Activated CD4-positive, CD25-positive, alpha-beta regulatory T cell treated with anti-CD3 and anti-CD28 coated beads, Interleukin-2, amount 50 U/mL, for 24 hours (primary cell): ENCODE measurements around the gene ZNF648.
"Not testable (repeated sequence)": the region's sequence is repeated elsewhere in the genome, so short reads cannot be mapped to it uniquely, and the experiment has no call there.

Experiments used
- ATAC-seq, 2 donors: fragments of 150-1000 bp; cut with Tn5 transposase; one replicate each; pipeline ENCODE4 v1.10.0; 2021; ENCODE audit warnings: mild to moderate bottlenecking in 1 of 2, moderate library complexity in 1 of 2

ZNF648 gene

GRCh38 chr1:182015360-182015759, 46.2 kb downstream of the ZNF648 start:
- no peak for ATAC-seq

DNA sequence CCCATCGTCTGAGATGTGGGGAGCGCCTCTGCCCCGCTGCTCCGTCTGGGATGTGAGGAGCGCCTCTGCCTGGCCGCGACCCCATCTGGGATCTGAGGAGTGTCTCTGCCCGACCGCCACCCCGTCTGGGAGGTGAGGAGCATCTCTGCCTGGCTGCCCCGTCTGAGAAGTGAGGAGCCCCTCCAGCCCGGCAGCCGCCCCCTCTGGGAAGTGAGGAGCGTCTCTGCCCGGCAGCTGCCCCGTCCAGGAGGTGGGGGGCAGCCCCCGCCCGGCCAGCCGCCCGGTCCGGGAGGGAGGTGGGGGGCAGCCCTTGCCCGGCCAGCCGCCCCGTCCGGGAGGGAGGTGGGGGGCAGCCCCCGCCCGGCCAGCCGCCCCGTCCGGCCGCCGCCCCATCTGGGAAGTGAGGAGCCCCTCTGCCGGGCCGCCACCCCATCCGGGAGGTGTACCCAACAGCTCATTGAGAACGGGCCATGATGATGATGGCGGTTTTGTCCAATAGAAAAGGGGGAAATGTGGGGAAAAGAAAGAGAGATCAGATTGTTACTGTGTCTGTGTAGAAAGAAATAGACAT, 50.6 kb downstream of the ZNF648 start:
- ATAC-seq = not testable (repeated sequence)

GRCh38 chr1:182005398-182005797, 56.1 kb downstream of the ZNF648 start:
- not testable (repeated sequence) for ATAC-seq

GRCh38 chr1:182004601-182005000, 56.9 kb downstream of the ZNF648 start:
- no peak for ATAC-seq
